K562 (cell line): Measurements from ENCODE around the gene VIPR1. TPM values are rescaled to one million over a fixed set of nuclear protein-coding genes. Genes with fewer than 3 reads are reported as not detected.
A peak's percentile ranks its signal among the peaks of the same experiment; 100 is the strongest.

Experiments used
- CHD4 ChIP-seq: fragments of 200-600 bp; sonication (generic); IDR thresholded peaks from 3 replicates; pipeline ENCODE4 v1.6.1; 2012; ENCODE audit warnings: low read depth, mild to moderate bottlenecking, mixed read lengths, low read length, inconsistent platforms; ENCODE audit not compliant: insufficient read depth, insufficient replicate concordance, poor library complexity, severe bottlenecking
- CREM ChIP-seq: IDR thresholded peaks from 2 replicates; pipeline ENCODE4 v1.6.1; 2014; ENCODE audit warnings: antibody characterized with exemption, low read depth
- EP400 ChIP-seq: fragments of 450-650 bp; IDR thresholded peaks from 2 replicates; pipeline ENCODE4 v1.6.1; 2017; ENCODE audit warnings: antibody characterized with exemption, mild to moderate bottlenecking, moderate library complexity
- KLF10 ChIP-seq: fragments of 250-450 bp; sonication (Bioruptor Pico); IDR thresholded peaks from 2 replicates; pipeline ENCODE4 v1.6.1; 2021; ENCODE audit warnings: matching md5 sums
- NFE2 ChIP-seq: IDR thresholded peaks from 2 replicates; pipeline ENCODE4 v1.6.1; 2014; ENCODE audit warnings: antibody characterized with exemption, low read depth
- POLR2A ChIP-seq: fragments of 450-650 bp; conservative IDR thresholded peaks from 2 replicates; pipeline ENCODE4 v1.6.1; 2016
- SAFB2 ChIP-seq: fragments of 200-400 bp; formaldehyde crosslinking; IDR thresholded peaks from 2 replicates; pipeline ENCODE4 v1.6.1; 2018; ENCODE audit warnings: borderline replicate concordance, low read length, low read depth, moderate library complexity; ENCODE audit not compliant: severe bottlenecking
- ZNF232 ChIP-seq: sonication (generic); formaldehyde crosslinking; IDR thresholded peaks from 2 replicates; pipeline ENCODE4 v1.8.0; 2022; ENCODE audit warnings: mild to moderate bottlenecking, missing genetic modification reagents
- ZNF780A ChIP-seq: fragments of 250-450 bp; sonication (Bioruptor Pico); IDR thresholded peaks from 2 replicates; pipeline ENCODE4 v1.5.0; 2021; ENCODE audit warnings: mild to moderate bottlenecking
- polyA plus RNA-seq, 8 experiments: library from polyadenylated mRNA; depleted of rRNA in 4 of 8; stranded (reverse) in 5 of 8; unstranded in 3 of 8; fragments of >200 nt; fragmentation: Nextera tagmentation in 2 of 8; fragmentation: Illumina TruSeq in 1 of 8; extraction: Ambion mirVana in 2 of 8; extraction: Trizol in 1 of 8; gene quantifications; 2 replicates each; pipeline versions ENCODE4 v1.2.1 to v1.2.3, GENCODE V29; 2011 to 2014; ENCODE audit warnings: inconsistent platforms in 1 of 8, missing spikeins in 1 of 8
- total RNA-seq, 7 experiments: library from RNA; depleted of rRNA in 6 of 7; stranded (reverse); fragments of >200 nt in 6 of 7; fragmentation: Illumina TruSeq in 2 of 7; extraction: Trizol in 2 of 7; gene quantifications; 2 replicates each; pipeline versions ENCODE4 v1.2.1 to v1.2.3, GENCODE V29; 2011 to 2021; ENCODE audit warnings: low replicate concordance in 1 of 7
- TF ChIP-seq, protein P1 (sequence below), 3 experiments: fragments of 200-800 bp in 1 of 3; fragments of 250-450 bp in 1 of 3; fragments of 450-650 bp in 1 of 3; sonication (Bioruptor Pico) in 1 of 3; sonication (Bioruptor generic) in 1 of 3; formaldehyde crosslinking in 1 of 3; IDR thresholded peaks; 2 replicates each; pipeline versions ENCODE4 v1.6.1 to v1.8.0; 2016 to 2022; ENCODE audit warnings: mild to moderate bottlenecking in 2 of 3, missing genetic modification characterization in 2 of 3, missing compliant biosample characterization in 1 of 3, moderate library complexity in 1 of 3
- TF ChIP-seq, protein P2 (sequence below): fragments of 450-650 bp; formaldehyde crosslinking; IDR thresholded peaks from 2 replicates; pipeline ENCODE4 v1.4.0; 2022; ENCODE audit warnings: missing genetic modification characterization
- TF ChIP-seq, protein P3 (sequence below): fragments of 200-800 bp; sonication (Bioruptor generic); IDR thresholded peaks from 2 replicates; pipeline ENCODE4 v1.6.1; 2016; ENCODE audit warnings: missing genetic modification characterization, missing compliant biosample characterization

VIPR1 gene
- total and polyA plus RNA-seq, 9 of the 15 experiments (the other 6 are each of a cell fraction or from before 2014, with no cell fraction given): 0.04 to 0.38 (median 0.12) TPM; not detected in 3

DNA sequence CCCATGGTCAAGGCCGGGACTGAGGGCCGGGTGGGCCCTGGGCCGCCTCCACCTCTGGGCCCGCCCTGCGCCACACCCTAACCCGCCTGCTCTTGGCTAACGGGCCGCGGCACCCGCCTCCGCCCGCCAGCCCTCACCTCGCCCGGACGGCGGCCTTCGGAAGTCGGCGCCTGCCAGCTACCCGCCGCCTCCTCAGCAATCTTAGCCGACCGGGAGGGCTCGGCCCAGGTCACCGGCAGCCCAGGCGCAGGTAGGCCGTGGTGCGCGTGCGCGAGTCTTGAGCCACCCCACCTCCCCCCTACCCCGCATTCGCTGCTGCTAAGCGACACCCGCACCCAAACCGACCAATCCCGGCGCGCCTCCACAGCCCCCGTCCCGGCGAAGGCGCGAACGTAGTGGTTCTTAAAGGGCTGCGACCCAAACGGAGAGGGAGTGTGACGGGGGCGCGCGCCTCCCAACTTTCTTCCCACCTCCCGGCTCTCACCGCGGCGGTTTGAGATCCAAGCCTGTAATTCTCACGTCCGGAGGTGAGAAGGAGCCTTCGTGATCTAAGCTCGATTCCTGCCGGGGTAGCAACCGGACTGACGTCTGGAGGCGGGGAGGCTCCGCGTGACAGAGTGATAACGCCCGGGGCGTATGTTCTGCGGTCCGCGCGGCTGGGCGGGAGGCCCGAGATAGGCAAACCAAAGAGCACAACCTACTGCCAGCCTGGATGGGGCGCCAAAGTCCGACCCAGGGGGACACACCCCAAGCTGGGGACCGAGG, 79.4 kb downstream of the VIPR1 start, which contains the start of gene SEC22C (continued):
- TF ChIP-seq, protein P1, sequence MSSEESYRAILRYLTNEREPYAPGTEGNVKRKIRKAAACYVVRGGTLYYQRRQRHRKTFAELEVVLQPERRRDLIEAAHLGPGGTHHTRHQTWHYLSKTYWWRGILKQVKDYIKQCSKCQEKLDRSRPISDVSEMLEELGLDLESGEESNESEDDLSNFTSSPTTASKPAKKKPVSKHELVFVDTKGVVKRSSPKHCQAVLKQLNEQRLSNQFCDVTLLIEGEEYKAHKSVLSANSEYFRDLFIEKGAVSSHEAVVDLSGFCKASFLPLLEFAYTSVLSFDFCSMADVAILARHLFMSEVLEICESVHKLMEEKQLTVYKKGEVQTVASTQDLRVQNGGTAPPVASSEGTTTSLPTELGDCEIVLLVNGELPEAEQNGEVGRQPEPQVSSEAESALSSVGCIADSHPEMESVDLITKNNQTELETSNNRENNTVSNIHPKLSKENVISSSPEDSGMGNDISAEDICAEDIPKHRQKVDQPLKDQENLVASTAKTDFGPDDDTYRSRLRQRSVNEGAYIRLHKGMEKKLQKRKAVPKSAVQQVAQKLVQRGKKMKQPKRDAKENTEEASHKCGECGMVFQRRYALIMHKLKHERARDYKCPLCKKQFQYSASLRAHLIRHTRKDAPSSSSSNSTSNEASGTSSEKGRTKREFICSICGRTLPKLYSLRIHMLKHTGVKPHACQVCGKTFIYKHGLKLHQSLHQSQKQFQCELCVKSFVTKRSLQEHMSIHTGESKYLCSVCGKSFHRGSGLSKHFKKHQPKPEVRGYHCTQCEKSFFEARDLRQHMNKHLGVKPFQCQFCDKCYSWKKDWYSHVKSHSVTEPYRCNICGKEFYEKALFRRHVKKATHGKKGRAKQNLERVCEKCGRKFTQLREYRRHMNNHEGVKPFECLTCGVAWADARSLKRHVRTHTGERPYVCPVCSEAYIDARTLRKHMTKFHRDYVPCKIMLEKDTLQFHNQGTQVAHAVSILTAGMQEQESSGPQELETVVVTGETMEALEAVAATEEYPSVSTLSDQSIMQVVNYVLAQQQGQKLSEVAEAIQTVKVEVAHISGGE (CRISPR knock-in tag; IDR thresholded peaks at IDR 0.05): 0 out of 6 replicates have a peak, but pooled peaks of 1 of the 3 experiments have one; percentile 35
- no peak for TF ChIP-seq SAFB2
- TF ChIP-seq ZNF780A (CRISPR knock-in tag): no peak
- TF ChIP-seq POLR2A: peak; percentile 96
- no peak for TF ChIP-seq KLF10 (CRISPR knock-in tag)
- TF ChIP-seq EP400: peak; percentile 97
- TF ChIP-seq, protein P2, sequence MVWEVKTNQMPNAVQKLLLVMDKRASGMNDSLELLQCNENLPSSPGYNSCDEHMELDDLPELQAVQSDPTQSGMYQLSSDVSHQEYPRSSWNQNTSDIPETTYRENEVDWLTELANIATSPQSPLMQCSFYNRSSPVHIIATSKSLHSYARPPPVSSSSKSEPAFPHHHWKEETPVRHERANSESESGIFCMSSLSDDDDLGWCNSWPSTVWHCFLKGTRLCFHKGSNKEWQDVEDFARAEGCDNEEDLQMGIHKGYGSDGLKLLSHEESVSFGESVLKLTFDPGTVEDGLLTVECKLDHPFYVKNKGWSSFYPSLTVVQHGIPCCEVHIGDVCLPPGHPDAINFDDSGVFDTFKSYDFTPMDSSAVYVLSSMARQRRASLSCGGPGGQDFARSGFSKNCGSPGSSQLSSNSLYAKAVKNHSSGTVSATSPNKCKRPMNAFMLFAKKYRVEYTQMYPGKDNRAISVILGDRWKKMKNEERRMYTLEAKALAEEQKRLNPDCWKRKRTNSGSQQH (CRISPR knock-in tag): no peak
- TF ChIP-seq, protein P3, sequence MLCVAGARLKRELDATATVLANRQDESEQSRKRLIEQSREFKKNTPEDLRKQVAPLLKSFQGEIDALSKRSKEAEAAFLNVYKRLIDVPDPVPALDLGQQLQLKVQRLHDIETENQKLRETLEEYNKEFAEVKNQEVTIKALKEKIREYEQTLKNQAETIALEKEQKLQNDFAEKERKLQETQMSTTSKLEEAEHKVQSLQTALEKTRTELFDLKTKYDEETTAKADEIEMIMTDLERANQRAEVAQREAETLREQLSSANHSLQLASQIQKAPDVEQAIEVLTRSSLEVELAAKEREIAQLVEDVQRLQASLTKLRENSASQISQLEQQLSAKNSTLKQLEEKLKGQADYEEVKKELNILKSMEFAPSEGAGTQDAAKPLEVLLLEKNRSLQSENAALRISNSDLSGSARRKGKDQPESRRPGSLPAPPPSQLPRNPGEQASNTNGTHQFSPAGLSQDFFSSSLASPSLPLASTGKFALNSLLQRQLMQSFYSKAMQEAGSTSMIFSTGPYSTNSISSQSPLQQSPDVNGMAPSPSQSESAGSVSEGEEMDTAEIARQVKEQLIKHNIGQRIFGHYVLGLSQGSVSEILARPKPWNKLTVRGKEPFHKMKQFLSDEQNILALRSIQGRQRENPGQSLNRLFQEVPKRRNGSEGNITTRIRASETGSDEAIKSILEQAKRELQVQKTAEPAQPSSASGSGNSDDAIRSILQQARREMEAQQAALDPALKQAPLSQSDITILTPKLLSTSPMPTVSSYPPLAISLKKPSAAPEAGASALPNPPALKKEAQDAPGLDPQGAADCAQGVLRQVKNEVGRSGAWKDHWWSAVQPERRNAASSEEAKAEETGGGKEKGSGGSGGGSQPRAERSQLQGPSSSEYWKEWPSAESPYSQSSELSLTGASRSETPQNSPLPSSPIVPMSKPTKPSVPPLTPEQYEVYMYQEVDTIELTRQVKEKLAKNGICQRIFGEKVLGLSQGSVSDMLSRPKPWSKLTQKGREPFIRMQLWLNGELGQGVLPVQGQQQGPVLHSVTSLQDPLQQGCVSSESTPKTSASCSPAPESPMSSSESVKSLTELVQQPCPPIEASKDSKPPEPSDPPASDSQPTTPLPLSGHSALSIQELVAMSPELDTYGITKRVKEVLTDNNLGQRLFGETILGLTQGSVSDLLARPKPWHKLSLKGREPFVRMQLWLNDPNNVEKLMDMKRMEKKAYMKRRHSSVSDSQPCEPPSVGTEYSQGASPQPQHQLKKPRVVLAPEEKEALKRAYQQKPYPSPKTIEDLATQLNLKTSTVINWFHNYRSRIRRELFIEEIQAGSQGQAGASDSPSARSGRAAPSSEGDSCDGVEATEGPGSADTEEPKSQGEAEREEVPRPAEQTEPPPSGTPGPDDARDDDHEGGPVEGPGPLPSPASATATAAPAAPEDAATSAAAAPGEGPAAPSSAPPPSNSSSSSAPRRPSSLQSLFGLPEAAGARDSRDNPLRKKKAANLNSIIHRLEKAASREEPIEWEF (CRISPR knock-in tag): no peak
- peak; percentile 54 for TF ChIP-seq ZNF232 (CRISPR knock-in tag)
- no peak for TF ChIP-seq CHD4
- 0 out of 2 replicates have a peak, but pooled peaks have one; percentile 18 for TF ChIP-seq NFE2
- peak; percentile 84 for TF ChIP-seq CREM
